NCI-H69 (cell line): ENCODE results near the gene CEPT1.

ENCODE experiments used
- DNase-seq: peaks from one replicate; lab custom pipeline; 2025; lab: John Stamatoyannopoulos, UW

CEPT1 gene

DNA sequence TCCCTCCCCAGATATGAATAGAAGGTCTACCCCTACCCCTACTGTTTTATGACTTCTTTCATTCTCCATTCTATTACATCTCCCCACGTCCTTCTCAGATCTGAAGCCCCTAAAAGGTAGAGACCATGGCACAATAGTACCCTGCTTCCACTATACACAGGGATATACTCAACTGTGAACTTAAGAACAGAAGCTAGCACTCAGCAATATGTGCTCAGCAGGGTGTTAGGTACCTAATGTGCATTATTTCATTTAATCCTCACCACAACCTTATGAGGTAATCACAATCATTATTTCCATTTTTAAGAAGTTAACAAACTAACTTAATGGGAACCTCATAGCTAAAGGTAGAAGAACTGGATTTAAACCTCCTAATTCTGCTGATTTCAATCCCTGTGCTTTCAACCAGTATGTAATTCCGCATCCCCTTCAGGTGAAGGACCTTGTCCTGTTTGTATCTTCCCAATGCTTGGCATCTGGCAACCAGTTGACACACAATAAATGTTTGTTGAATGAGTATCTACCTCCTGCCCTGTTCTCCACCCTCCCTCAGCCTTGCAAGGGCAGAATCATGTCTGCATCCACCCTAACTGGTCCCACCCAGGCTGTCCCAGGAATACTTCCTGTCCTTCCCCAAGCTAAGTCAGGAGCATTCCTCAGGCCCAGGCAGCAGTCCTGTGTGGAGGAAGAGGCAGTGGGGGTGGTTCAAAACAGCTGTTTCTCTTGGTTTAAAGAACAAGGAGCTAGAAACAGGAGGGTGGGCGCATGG is 53.9 kb downstream of the CEPT1 start:
- DNase-seq = no peak

GRCh38 chr1:111195002-111195684 is 55.1 kb downstream of the CEPT1 start:
- DNase-seq = no peak

DNA sequence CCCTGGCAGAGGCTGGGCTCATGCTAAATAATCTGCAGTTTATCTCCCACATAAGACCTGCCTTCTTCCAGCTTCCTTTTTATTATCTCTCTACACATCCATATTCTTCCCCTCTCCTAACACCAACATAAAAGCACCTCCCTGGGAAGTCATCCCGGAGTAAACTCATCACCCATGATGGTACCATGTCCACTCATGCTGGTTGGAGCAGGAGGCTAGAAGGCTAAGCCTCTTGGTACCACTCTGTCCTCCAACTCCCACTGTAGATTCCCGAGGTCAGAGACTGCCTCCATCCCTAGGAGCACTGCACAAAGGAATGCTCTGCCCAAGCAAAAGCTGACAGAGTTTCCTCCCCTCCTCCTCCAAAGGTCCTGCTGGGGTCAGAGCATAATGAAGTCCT is 56.2 kb downstream of the CEPT1 start:
- DNase-seq = no peak

- DNase-seq = peak; percentile 1
Observed at GRCh38 chr1:111197598-111198284, 57.7 kb downstream of the CEPT1 start.

GRCh38 chr1:111198836-111199235 is 58.8 kb downstream of the CEPT1 start:
- no peak for DNase-seq

DNA sequence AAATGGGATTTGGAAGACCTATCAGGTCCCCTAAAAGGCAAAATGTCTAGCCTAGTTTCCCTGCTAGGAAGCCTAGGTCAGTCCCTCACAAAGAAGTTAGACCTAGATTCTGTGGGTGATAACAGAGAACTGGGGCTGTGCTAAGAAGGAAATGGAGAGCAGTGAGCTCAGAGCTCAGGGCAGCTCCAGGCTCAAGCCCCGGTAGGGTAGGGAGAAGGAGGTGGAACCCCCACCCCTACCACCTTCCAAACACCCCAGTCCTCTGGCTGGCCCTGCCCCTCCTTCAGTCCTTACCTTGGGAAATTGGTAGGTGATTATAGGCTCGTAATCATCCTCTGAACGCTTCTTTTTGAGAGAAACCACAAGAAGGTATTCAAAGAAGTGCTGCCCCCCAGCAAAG is 59.3 kb downstream of the CEPT1 start:
- DNase-seq = no peak

GRCh38 chr1:111199881-111200801 is 60.1 kb downstream of the CEPT1 start, which contains the start of gene DENND2D:
DENND2D (minus strand) TSS chr1:111200646; CDS start chr1:111200459, 187 bp downstream.
- DNase-seq = no peak

DNA sequence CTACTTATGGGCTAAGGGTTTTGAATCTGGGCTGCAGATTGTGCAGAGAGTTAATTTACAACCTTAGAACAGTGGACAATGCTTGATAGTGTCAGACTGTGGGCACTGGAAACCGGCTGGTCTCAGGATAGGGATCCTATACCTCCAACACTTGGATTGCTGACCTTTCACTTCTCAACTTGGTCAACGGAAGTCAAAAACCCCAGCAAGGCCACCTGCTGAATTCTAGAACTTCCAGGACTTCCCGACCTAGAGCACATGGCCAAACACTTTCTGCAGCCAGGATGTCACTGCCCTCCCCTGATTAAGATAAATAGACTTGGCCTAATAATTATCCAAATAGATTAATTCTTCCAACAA is 60.8 kb downstream of the CEPT1 start:
- DNase-seq = no peak

DNA sequence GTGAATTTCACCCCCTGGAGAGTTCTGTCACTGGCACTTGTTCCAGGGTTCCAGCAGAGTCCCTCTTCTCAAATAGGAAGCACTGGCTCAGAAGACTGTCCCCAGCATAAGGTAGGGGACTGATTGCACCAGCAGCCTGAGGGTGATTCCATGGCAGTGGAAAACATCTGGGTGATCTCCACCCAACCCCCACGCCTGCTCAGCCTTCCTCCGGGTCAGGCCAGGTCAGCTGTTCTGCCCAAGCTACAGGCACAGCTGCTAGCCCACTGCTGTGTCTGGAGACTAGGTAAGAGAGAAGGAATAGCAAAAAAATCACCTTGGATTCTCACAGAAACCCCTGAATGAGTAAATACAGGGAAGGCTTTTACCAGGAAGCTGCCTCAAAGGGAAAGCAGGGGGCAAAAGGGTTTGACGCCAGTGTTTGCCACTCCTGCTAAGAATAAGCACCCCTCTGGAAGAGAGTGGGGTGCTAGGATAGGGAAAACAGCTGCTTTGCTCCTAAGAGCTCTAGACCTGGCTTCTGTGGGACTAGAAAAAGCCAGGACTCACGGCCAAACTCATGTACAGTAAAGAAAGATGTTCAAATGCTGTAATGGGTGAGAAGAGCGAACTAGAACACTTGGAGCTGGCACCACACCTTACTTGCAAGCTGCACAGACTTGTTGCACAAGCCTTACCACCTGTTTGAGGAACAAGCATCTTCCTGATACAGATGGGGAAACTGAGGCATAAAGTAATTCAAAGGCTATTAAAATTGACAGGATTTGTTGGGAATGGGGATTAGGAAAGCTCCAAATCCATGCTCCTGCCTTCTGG is 61.5 kb downstream of the CEPT1 start:
- no peak for DNase-seq

- DNase-seq = no peak
Observed at GRCh38 chr1:111202366-111202706, 62.3 kb downstream of the CEPT1 start.

- no peak for DNase-seq
Observed at GRCh38 chr1:111202707-111203623, 62.9 kb downstream of the CEPT1 start.

GRCh38 chr1:111203681-111204200 is 63.7 kb downstream of the CEPT1 start:
- DNase-seq = peak; percentile 49

DNA sequence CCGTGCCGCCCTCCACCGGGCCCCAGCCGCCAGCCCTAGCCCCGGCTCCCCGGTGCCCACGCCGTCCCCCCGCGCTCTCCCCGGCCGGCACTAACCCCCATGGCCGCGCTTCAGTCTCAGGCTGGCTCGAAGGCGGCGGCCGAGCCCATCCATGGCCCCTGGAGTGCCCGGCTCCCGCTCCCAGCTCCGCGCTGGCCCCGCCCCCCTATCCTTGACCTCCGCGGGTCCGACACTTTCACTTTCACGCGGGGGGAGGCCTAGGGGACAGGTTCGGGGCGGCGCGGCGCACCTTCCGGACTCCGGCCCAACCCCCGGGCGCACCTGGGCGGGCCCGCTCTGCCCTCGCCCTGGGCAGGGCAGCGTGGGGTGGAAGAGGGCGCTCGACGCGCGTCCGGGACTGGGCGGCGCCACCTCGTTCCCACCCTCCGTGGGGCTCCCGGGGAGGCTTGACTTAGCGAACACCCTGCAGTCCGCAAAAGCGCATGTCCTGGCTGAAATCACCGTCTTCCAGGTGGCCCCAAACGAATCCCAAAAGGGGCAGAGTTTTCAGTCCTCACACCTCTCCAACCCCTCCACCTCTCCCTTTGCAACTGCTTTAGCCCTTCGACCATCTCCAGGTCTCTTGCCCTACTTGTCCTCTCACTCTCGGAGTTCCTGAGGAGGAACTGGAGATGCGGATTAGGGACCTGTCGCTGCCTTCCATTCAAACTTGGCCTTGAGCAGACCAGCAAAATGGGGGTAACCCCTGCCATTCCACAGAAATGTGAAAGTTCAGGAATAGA is 64.4 kb downstream of the CEPT1 start:
- peak; percentile 42 for DNase-seq

DNA sequence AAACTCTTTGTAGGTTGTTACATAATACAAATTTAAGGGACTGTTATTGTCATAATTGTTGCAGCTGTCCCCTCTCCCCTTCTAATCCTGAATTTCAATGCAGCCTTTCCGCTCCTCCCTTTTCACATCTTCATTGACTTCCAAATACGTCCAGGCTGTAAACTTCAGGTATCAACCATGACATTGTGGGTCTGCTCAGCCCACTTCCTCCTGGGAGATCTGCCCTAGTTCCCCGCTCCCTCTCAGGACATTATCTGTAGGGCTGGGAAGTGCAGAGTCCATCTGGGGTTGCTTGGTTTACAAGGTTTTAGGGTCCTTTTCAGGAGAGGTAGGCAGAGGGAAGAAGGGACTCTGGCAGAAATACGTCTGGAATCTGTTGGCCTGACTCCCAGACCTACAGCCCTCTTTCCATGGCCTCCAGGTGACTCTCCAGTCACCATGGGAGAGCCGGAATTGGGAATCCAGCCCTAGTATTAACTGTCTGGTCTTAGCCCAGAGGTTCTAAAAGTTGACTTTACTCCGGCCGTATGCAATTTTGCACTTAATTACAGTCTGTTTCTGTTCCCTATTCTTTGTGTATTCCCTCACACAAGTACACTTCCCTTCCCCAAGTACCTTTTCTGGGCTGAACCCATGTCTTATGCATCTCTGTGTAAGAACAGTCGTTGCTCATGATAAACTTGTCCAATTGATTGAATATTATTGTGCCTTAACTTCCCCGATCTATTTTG is 65.1 kb downstream of the CEPT1 start:
- DNase-seq = no peak

DNA sequence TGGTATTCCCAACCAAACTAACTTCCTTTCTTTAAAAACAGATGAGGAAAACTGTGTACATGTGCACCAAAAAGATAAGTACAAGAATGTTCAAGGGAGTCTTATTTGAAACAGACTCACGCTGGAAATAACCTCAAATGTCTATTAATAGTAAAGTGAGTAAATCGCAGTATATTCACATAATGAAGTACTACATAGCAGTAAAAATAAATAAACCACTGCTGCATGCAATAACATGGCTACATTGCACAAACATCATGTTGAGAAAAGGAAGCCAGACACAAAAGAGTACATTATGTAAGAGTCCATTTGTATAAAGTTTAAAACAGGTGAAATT is 65.7 kb downstream of the CEPT1 start:
- no peak for DNase-seq

DNA sequence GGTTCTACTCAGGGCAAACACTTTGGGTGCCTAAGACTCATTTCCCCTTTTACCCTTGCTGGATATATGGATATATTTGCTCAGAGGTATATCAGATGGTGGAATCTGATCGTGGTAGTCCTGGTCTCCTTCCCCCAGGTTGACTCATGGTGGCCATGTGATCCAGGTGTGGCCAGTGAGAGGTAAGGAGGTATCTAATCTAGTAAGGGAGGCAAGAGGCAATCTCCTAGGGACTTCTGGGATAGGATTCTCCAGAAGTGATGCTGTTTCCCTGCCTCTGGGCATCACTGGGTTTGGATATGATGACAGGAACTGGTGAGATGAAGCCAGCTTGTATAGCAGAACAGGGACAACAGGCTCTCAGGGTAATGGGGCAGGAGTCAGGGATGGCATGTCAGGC is 68.9 kb downstream of the CEPT1 start:
- no peak for DNase-seq

DNA sequence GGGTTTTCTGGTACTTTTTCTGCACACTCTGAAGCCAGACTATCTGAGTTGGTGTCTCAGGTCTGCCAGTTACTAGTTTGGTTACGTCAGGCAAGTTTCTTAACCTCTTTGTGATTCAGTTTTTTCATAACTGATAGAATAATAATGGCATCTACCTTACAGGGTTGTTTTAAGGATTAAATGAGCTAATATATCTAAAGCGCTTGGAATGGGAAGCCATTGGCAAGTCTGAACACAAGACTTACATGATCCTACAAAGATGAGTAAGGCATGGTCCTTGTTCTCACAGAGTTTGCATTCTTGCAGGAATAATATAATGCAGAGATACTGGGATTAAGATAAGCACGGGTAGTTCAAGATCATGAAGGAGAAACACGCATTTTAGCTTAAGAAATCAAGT is 69.6 kb downstream of the CEPT1 start:
- no peak for DNase-seq

DNA sequence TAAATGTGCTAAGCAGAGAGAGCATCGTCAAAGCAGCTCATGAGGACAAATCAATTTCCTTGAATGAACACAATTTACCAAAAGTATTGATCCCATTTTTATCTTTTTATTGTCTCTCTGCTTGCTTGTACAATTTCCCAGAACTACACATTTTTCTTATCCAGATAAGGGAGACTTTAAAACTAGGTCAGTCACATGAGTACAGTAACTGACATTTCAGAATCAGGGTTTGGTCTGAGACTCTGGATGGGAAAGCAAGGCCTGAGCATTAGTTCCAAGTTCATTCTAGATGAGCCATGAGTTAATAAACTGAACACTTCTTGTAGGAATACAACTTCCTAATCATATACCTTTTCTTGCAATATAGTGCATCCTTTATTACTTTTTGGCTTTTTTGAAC is 71.9 kb downstream of the CEPT1 start:
- DNase-seq = no peak
